Smooth muscle cell (in vitro differentiated cells): Measurements from ENCODE around the gene ARHGEF1. TPM values are rescaled to one million over a fixed set of nuclear protein-coding genes. Genes with fewer than 3 reads are reported as not detected.

Source experiments
- DNase-seq: peaks from one replicate; lab custom pipeline; 2025; ENCODE audit not compliant: unreplicated experiment; lab: John Stamatoyannopoulos, UW
- H2AFZ ChIP-seq: fragments of 200-600 bp; sonication (generic); 2 replicates; pipeline ENCODE4 v1.6.0; 2016; ENCODE audit warnings: antibody characterized with exemption, low read depth, mild to moderate bottlenecking
- H3F3A ChIP-seq: fragments of 200-600 bp; sonication (generic); 2 replicates; pipeline ENCODE4 v1.6.0; 2017; ENCODE audit warnings: antibody characterized with exemption, low read depth
- H3K27ac ChIP-seq: fragments of 200-600 bp; sonication (generic); 2 replicates; pipeline ENCODE4 v1.5.1; 2016; ENCODE audit warnings: low read depth, mild to moderate bottlenecking
- H3K27me3 ChIP-seq: fragments of 200-600 bp; sonication (generic); 2 replicates; pipeline ENCODE4 v1.6.1; 2016; ENCODE audit warnings: low read depth, mild to moderate bottlenecking
- H3K36me3 ChIP-seq: fragments of 200-600 bp; sonication (generic); 2 replicates; pipeline ENCODE4 v1.5.1; 2016; ENCODE audit warnings: low read depth
- H3K4me1 ChIP-seq: fragments of 200-600 bp; sonication (generic); 2 replicates; pipeline ENCODE4 v1.5.1; 2016; ENCODE audit warnings: low read depth
- H3K4me2 ChIP-seq: fragments of 200-600 bp; sonication (generic); 2 replicates; pipeline ENCODE4 v1.6.0; 2016; ENCODE audit warnings: mild to moderate bottlenecking
- H3K4me3 ChIP-seq: fragments of 200-600 bp; sonication (generic); 2 replicates; pipeline ENCODE4 v1.5.1; 2016; ENCODE audit warnings: mild to moderate bottlenecking
- H3K79me2 ChIP-seq: fragments of 200-600 bp; sonication (generic); 2 replicates; pipeline ENCODE4 v1.6.0; 2016; ENCODE audit warnings: low read depth, mild to moderate bottlenecking
- H3K9ac ChIP-seq: fragments of 200-600 bp; sonication (generic); 2 replicates; pipeline ENCODE4 v1.6.0; 2016; ENCODE audit warnings: low read depth
- H3K9me3 ChIP-seq: fragments of 200-600 bp; sonication (generic); replicated peaks from 2 replicates; pipeline ENCODE4 v1.5.1; 2016; ENCODE audit warnings: low read depth
- H4K20me1 ChIP-seq: fragments of 200-600 bp; sonication (generic); 2 replicates; pipeline ENCODE4 v1.6.0; 2016; ENCODE audit warnings: low read depth
- CTCF ChIP-seq: fragments of 200-600 bp; sonication (generic); IDR thresholded peaks from 2 replicates; pipeline ENCODE4 v1.5.1; 2017; ENCODE audit warnings: borderline replicate concordance, mild to moderate bottlenecking, antibody characterized with exemption; ENCODE audit not compliant: insufficient read depth, poor library complexity, severe bottlenecking
- WGBS: methylation state at CpG from one replicate; pipeline ENCODE4 v1.1.7; 2016; ENCODE audit warnings: low lambda C conversion rate; 5-methylcytosine and 5-hydroxymethylcytosine counted together
- polyA plus RNA-seq: library from polyadenylated mRNA; unstranded; fragments of >200 nt; fragmentation: Nextera tagmentation; extraction: Ambion mirVana; gene quantifications from 2 replicates; pipeline ENCODE4 v1.2.1, GENCODE V29; 2016
- total RNA-seq: library from RNA; depleted of rRNA; stranded (reverse); fragments of >200 nt; gene quantifications from 2 replicates; pipeline ENCODE4 v1.2.3, GENCODE V29; 2014

Gene ARHGEF1
- total and polyA plus RNA-seq, 2 experiments from 2014 or later = 24.3 to 69.6 TPM

- H3K4me3 ChIP-seq = no peak overlapping the region
- peaks cover 41% of the 10 kb centered on the region for H3K27me3 ChIP-seq
- H3K27ac ChIP-seq = no peak overlapping the region
- no peak for TF ChIP-seq CTCF
- WGBS = 66% methylated on average over 4 of the region's 4 CpGs
- no peaks in the 10 kb centered on the region for H3K9me3 ChIP-seq
- no peaks in the 10 kb centered on the region for H3F3A ChIP-seq
- H3K4me2 ChIP-seq = no peak overlapping the region
- no peaks in the 10 kb centered on the region for H3K79me2 ChIP-seq
- H4K20me1 ChIP-seq = no peaks in the 10 kb centered on the region
- DNase-seq = no peak
- H2AFZ ChIP-seq = no peak overlapping the region
- no peaks in the 10 kb centered on the region for H3K4me1 ChIP-seq
- H3K36me3 ChIP-seq = no peaks in the 10 kb centered on the region
- no peak overlapping the region for H3K9ac ChIP-seq
Observed at GRCh38 chr19:41851456-41851855, 31.5 kb upstream of the ARHGEF1 start.

- Histone ChIP-seq H4K20me1 (no peaks in the 10 kb centered on the region), H3K9me3 (no peaks in the 10 kb centered on the region), H3K4me1 (no peaks in the 10 kb centered on the region), H3K9ac (no peak overlapping the region), H3K27ac (no peak overlapping the region), H3K4me3 (no peak overlapping the region), H3K27me3 (peaks cover 41% of the 10 kb centered on the region), H3F3A (no peaks in the 10 kb centered on the region), H3K36me3 (no peaks in the 10 kb centered on the region), H3K79me2 (no peaks in the 10 kb centered on the region), H2AFZ (no peak overlapping the region), H3K4me2 (no peak overlapping the region)
- WGBS = 86% methylated on average over 2 of the region's 2 CpGs
- TF ChIP-seq CTCF = no peak
- DNase-seq = no peak
Observed at GRCh38 chr19:41853344-41853743, 29.6 kb upstream of the ARHGEF1 start.

- no peaks in the 10 kb centered on the region for H3K9me3 ChIP-seq
- no peak for DNase-seq
- no peaks in the 10 kb centered on the region for H3K79me2 ChIP-seq
- H3K9ac ChIP-seq = no peak overlapping the region
- H3K4me1 ChIP-seq = no peaks in the 10 kb centered on the region
- H3K4me2 ChIP-seq = no peak overlapping the region
- H3K27me3 ChIP-seq = peaks cover 41% of the 10 kb centered on the region
- WGBS = 50% methylated on average over 2 of the region's 2 CpGs
- H3F3A ChIP-seq = no peaks in the 10 kb centered on the region
- H3K27ac ChIP-seq = no peak overlapping the region
- no peaks in the 10 kb centered on the region for H4K20me1 ChIP-seq
- no peak overlapping the region for H3K4me3 ChIP-seq
- H2AFZ ChIP-seq = no peak overlapping the region
- no peaks in the 10 kb centered on the region for H3K36me3 ChIP-seq
- TF ChIP-seq CTCF = no peak
Observed at GRCh38 chr19:41853768-41854167, 29.2 kb upstream of the ARHGEF1 start.

- WGBS = 4% methylated on average over 8 of the region's 8 CpGs
- Histone ChIP-seq H3K4me2 (peak overlapping the region; percentile 82), H3K9ac (no peak overlapping the region), H4K20me1 (peaks cover 38% of the 10 kb centered on the region), H3K36me3 (peaks cover 5% of the 10 kb centered on the region), H3K4me3 (peak overlapping the region; percentile 46), H3K79me2 (peaks cover 42% of the 10 kb centered on the region), H3F3A (peaks cover 5% of the 10 kb centered on the region), H3K4me1 (peaks cover 21% of the 10 kb centered on the region), H2AFZ (no peak overlapping the region), H3K27me3 (peaks cover 5% of the 10 kb centered on the region), H3K27ac (peak overlapping the region; percentile 31), H3K9me3 (no peaks in the 10 kb centered on the region)
- no peak for TF ChIP-seq CTCF
- DNase-seq = no peak
Observed at GRCh38 chr19:41859213-41859617, 23.8 kb upstream of the ARHGEF1 start.
